B cell (primary cell): Measurements from ENCODE around the gene COMMD1.

ENCODE experiments used
- CTCF ChIP-seq: fragments of 200-600 bp; IDR thresholded peaks from one replicate; pipeline ENCODE4 v1.8.0; 2022; ENCODE audit warnings: antibody characterized with exemption, mild to moderate bottlenecking
- EZH2 ChIP-seq: IDR thresholded peaks from 2 replicates; pipeline ENCODE4 v1.6.1; 2012; ENCODE audit warnings: borderline replicate concordance, low read depth, mild to moderate bottlenecking, moderate library complexity, low read length; ENCODE audit not compliant: insufficient read depth, poor library complexity, severe bottlenecking

- TF ChIP-seq CTCF (no peak), EZH2 (no peak)
Observed at GRCh38 chr2:62055724-62056336, 150.4 kb downstream of the COMMD1 start.
